Islet precursor cell (in vitro differentiated cells): ENCODE results near the gene CHKB.

Source experiments
- DNase-seq: peaks from one replicate; pipeline ENCODE4 v3.0.0-alpha.2; 2018

The CHKB gene

DNA sequence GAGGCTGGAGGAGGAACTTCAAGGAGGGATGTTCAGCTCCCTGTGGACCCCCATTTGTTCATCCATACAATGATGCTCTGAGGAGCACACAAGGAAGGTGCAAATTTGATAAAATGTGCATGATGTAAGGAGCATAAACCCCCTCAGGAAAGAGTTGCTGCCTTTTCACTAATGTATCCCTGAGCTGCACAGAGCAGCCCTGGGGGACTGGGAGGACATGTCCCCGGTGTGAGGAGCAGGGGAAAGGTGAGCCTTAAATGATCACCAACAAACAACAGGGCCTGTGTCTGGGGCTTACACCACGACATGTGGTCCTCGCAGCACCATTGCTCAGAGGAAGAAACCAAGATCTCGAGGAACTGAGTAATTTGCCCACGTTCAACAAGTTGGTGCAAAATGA lies 14.4 kb upstream of the CHKB start:
- DNase-seq: no peak

- DNase-seq: no peak
Observed at GRCh38 chr22:50595189-50595588, 12.5 kb upstream of the CHKB start.

- peak; percentile 71 for DNase-seq
Observed at GRCh38 chr22:50587407-50587806, 4.8 kb upstream of the CHKB start.

GRCh38 chr22:50586416-50586815 lies 3.8 kb upstream of the CHKB start:
- no peak for DNase-seq

DNA sequence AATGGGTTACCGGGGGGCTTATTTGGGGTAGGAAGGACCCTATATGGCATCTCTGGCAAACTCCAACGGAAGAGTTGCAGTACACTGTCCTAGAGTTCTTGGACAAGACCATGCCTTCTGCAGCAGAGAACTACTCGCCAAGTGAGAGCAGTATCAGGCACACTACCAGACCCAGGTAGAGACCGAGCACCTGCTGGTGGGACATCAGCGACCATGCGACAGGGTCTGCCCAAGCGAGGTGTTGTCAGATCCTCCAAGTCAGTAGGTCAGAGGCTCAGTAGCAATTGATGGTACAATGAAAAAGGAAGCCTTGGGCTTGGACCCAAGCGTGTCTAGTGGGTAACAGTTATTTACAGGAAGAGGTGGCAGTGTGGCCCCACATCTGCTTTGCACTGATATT lies 3.1 kb upstream of the CHKB start:
- no peak for DNase-seq

GRCh38 chr22:50585238-50585637 lies 2.6 kb upstream of the CHKB start:
- no peak for DNase-seq

- peak; percentile 75 for DNase-seq
Observed at GRCh38 chr22:50584106-50585096, 1.8 kb upstream of the CHKB start.

- no peak for DNase-seq
Observed at GRCh38 chr22:50583294-50583861, 729 bp upstream of the CHKB start.

DNA sequence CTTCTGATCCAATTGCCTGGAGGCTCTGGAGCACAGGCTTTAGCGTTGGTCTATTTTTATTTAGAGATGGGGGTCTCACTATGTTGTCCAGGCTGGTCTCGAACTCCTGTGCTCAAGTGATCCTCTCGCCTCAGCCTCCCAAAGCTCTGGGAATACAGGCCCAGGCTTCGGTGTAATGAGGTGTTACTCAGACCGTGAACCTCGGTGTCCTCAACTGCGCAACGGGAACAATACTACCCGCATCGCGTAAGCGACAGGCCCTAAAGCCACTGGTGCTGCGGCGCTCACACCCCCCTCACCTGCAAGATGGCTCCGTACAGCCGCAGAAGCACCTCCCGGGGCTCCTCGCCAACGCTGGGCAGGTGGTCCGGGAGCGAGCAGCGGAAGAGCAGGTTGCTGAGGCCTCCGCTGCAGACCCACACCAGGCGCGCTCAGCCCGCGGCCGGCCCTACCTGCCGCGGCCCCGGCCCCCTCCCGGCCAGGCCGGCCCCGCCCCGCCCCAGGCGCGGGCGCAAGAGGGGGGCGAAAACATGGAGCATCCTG lies 628 bp downstream of the CHKB start:
- DNase-seq: peak; percentile 65

GRCh38 chr22:50581031-50581949 lies 1.4 kb downstream of the CHKB start:
- no peak for DNase-seq

GRCh38 chr22:50579752-50580151 lies 2.9 kb downstream of the CHKB start:
- no peak for DNase-seq

GRCh38 chr22:50578776-50579310 lies 3.8 kb downstream of the CHKB start:
- DNase-seq: no peak

DNA sequence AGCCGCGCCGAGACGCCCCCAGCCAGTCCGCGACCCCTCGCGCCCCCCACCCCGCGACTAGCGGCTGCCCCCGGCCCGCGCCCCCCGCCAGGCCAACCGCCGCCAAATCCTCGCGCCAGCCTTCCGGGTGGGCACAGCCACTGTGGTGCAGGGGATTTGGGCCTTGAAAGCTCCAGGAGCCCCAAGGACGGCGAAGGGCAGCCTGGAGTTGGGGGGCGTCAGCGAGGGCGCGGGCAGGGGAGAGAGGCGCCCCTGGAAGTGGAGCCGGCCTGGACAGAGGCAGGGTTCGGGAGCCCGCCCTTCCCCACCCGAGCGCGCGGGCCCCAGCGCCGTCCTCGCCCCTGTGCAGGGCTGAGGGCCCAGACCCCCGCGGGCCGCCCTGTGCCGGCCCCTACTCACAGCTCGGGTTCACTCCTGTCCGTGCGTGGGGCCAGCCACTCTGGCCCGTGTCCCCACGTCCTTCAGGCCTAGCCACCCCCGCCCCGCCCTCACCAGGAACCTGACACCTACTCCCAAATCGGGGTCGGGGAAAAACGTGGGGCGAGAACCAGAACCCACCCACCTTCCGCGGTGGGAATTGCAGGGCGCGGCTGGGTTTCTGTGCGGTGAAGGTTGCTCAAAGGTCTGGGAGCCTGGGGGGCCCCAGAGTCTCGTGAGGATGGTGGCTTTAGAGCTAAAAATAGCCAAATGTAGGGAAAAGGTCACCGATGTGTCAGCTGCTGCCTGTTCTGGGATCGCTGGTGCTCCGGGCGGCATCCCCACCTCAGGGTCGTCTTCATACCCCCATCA lies 4.5 kb downstream of the CHKB start, which contains the start of gene CPT1B:
Gene CPT1B, minus strand, starts transcription at position 441 of the 789 bp plus-strand sequence. CDS start 512 bp downstream, outside the sequence.
- DNase-seq: no peak

- DNase-seq: no peak
Observed at GRCh38 chr22:50577697-50577986, 5.0 kb downstream of the CHKB start.

DNA sequence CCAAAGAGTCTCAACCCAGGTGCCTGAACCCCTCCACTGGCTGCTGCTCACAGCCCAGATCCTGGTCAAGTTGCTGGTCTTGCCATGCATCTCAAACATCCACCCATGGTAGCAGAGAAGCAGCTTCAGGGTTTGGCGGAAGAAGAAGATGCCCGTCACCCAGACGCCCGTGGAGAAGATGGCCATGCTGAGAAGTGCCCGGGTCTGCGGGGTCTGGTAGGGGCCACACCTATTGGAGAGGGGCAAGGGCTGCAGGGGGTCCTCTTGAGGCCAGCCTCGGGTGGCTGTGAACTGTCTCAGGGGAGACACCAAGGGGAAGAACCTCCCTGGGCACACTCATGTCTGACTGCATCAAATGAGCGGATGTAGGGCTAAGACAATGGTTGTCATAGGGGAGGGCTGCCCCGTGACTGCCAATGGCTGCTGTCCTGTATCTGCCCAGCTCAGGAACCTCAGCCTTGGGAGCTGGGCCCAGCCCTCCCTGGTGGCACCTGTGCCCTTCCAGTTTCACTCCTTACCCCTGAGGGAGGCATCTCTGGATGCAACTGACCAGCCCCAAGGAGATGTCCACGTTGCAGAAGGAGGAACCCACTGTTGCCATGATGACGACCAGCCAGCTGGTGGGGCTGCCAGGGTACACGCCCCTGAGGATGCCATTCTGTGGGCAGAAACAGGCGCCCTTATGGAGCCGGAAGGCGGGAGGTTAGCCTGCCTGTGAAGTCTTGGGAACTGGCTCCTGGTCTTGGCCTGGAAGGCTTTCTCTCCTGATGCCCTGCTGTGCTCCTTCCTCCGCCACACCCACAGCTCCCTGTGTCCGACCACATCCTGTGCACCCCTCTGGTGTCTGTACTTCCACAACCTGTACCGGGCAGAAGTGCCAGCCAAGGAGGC lies 5.6 kb downstream of the CHKB start:
- no peak for DNase-seq

DNA sequence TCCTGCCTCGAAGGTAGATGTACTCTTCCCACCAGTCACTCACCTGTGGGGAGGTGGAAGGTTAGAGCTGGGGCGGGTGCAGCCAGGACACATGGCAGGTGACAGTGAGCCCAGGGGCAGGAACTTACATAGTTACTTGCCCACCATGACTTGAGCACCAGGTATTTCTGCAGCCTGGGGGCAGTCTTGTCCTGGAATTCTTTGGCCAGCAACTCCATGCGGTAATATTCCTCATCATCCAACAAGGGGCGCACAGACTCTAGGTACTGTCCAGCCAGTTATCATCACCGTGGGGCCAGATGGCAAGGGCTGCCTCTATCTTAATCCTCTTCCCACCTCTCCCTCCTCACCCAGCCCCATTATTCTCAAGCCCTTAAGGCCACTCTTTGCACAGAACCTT lies 6.6 kb downstream of the CHKB start:
- DNase-seq: peak; percentile 78

GRCh38 chr22:50575426-50575941 lies 7.2 kb downstream of the CHKB start:
- DNase-seq: no peak

GRCh38 chr22:50574383-50574755 lies 8.3 kb downstream of the CHKB start:
- no peak for DNase-seq

DNA sequence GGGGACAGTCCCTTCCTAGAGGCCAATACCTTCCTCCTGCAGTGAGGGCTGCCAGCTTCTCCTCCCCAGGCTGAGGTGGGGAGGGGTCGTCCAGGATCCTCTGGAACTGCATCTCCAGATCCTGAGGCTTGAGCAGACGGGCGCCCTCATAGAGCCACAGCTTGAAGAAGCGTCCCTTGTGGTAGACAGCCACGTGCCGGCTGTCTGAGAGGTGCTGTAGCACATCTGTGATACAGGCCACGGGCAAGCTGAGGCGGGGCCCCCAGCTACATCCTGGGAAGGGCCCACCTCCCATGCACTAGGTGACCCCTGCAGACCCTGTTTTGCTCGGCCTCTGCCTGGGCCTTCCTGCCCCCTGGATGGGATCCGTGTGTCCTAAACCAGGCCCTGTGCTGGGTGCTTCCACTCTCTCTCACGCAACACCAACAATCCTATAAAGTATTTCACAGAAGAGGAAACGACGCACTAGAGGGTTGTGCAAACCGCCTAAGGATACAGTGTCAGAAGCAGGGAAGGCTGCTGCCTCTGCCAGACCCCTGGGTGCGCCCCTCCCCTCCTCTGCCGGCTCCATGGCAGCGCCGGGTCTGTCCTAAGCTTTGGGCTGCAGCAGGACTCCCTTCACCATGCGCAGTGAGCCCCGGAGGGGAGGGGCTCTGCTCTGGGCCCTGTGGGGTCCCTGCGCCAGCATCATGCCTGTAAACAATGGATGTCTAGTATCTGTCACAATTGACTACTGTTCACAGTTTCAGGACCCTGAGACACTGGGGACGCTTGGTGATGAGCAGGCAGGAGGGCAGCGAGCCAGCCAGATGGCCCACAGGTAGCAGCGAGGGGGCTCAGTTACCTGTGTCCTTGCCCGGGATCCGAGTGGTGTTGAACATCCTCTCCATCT lies 8.9 kb downstream of the CHKB start:
- no peak for DNase-seq

DNA sequence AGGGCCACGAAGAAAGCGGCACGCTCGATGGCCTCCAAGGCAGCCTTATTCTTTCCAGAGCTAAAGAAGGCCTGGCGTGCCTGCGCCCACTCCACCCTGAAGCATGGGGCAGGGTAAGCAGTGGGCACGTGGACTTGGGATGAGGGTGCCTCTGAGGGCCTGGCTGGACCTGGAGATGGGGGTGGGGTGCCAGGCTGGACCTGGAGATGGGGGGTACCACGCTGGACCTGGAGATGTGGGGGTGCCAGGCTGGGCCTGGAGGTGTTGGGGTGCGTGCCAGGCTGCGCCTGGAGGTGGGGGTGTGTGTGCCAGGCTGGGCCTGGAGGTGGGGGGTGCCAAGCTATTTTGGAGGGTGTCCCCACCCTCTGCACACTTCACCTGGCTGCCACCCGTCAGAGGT lies 9.7 kb downstream of the CHKB start:
- DNase-seq: no peak
